H1 (cell line): ENCODE results near the gene ADCK2. TPM values are rescaled to one million over a fixed set of nuclear protein-coding genes. Genes with fewer than 3 reads are reported as not detected.
A peak's percentile ranks its signal among the peaks of the same experiment; 100 is the strongest.
"Not testable (repeated sequence)": the region's sequence is repeated elsewhere in the genome, so short reads cannot be mapped to it uniquely, and the experiment has no call there.

ENCODE experiments used
- CTCF ChIA-PET: fragments of 300-600 bp; sonication (Branson Sonifier 250); formaldehyde crosslinking; loops from one replicate; lab custom pipeline; 2021; ENCODE audit not compliant: partially characterized antibody; lab: Charles Lee
- POLR2A ChIA-PET: fragments of 300-600 bp; sonication (Branson Sonifier 250); formaldehyde crosslinking; loops from one replicate; lab custom pipeline; 2021; ENCODE audit warnings: inconsistent platforms; ENCODE audit not compliant: partially characterized antibody; lab: Charles Lee
- DNase-seq, 2 experiments: peaks; one replicate each; pipeline versions ENCODE4 v3.0.0 to v3.0.0-alpha.2; 2010 to 2022; ENCODE audit warnings: low spot score in 2 of 2, low read depth in 1 of 2, mixed read lengths in 1 of 2
- FAIRE-seq: peaks from 2 replicates; lab custom pipeline; 2011; peaks lifted over from hg19 to GRCh38; lab: Jason Lieb, UNC
- H2AFZ ChIP-seq: 2 replicates; pipeline ENCODE4 v1.8.1; 2012; ENCODE audit warnings: low read length, inconsistent platforms
- H2AK5ac ChIP-seq: 2 replicates; pipeline ENCODE4 v1.6.1; 2013; ENCODE audit warnings: low read depth, low read length
- H2BK120ac ChIP-seq: replicated peaks from 2 replicates; pipeline ENCODE3; 2013; ENCODE audit warnings: low read depth, low read length, inconsistent platforms
- H2BK12ac ChIP-seq: 2 replicates; pipeline ENCODE4 v1.6.1; 2013; ENCODE audit warnings: low read depth, low read length
- H2BK15ac ChIP-seq: 2 replicates; pipeline ENCODE4 v1.6.1; 2013; ENCODE audit warnings: low read length
- H2BK20ac ChIP-seq: 2 replicates; pipeline ENCODE4 v1.6.1; 2013; ENCODE audit warnings: low read length
- H2BK5ac ChIP-seq: 2 replicates; pipeline ENCODE4 v1.6.1; 2013; ENCODE audit warnings: low read depth, low read length
- H3K14ac ChIP-seq: 2 replicates; pipeline ENCODE4 v1.6.1; 2013; ENCODE audit warnings: inconsistent platforms; ENCODE audit not compliant: insufficient read length
- H3K18ac ChIP-seq: 2 replicates; pipeline ENCODE4 v1.6.1; 2013; ENCODE audit warnings: low read length; ENCODE audit errors: extremely low read depth
- H3K23ac ChIP-seq: 2 replicates; pipeline ENCODE4 v1.6.1; 2013; ENCODE audit warnings: inconsistent platforms; ENCODE audit not compliant: insufficient read length
- H3K23me2 ChIP-seq: 2 replicates; pipeline ENCODE4 v1.6.1; 2013; ENCODE audit warnings: low read depth, low read length
- H3K27ac ChIP-seq: 2 replicates; pipeline ENCODE4 v1.6.1; 2011; ENCODE audit warnings: low read depth, low read length, inconsistent platforms
- H3K27me3 ChIP-seq, 4 experiments: replicated peaks in 1 of 4; 1 replicate in 1 of 4; 2 replicates in 3 of 4; pipeline versions ENCODE4 v1.6.1 to v1.8.1; 2011 to 2013; ENCODE audit warnings: low read length in 3 of 4, mild to moderate bottlenecking in 3 of 4, inconsistent platforms in 2 of 4, mixed read lengths in 2 of 4, moderate library complexity in 1 of 4; ENCODE audit not compliant: control insufficient read depth in 3 of 4, insufficient read depth in 3 of 4; ENCODE audit errors: extremely low read depth in 1 of 4
- H3K36me3 ChIP-seq, 4 experiments: 2 replicates each; pipeline versions ENCODE4 v1.6.1 to v1.8.1; 2011 to 2013; ENCODE audit warnings: mild to moderate bottlenecking in 4 of 4, low read length in 3 of 4, moderate library complexity in 2 of 4, control low read depth in 1 of 4, inconsistent platforms in 1 of 4; ENCODE audit not compliant: insufficient read depth in 4 of 4, control insufficient read depth in 2 of 4
- H3K4ac ChIP-seq: replicated peaks from 2 replicates; pipeline ENCODE3; 2013; ENCODE audit warnings: low read length, low read depth, mixed read lengths, inconsistent platforms; ENCODE audit not compliant: insufficient read length
- H3K4me1 ChIP-seq, 4 experiments: replicated peaks in 1 of 4; 1 replicate in 1 of 4; 2 replicates in 3 of 4; pipeline versions ENCODE4 v1.6.1 to v1.8.1; 2011 to 2013; ENCODE audit warnings: low read length in 3 of 4, inconsistent platforms in 2 of 4, mixed read lengths in 1 of 4; ENCODE audit not compliant: insufficient read depth in 4 of 4, control insufficient read depth in 3 of 4
- H3K4me2 ChIP-seq, 2 experiments: 2 replicates each; pipeline versions ENCODE4 v1.6.1 to v1.8.1; 2011 to 2013; ENCODE audit warnings: low read depth in 2 of 2, low read length in 2 of 2, control low read depth in 1 of 2, inconsistent platforms in 1 of 2, mild to moderate bottlenecking in 1 of 2; ENCODE audit not compliant: insufficient read depth in 1 of 2
- H3K4me3 ChIP-seq, 4 experiments: fragments of 200-600, 300-600 bp in 1 of 4; sonication (generic), shearing (Covaris generic), sonication (Bioruptor Twin) in 1 of 4; 2 replicates each; pipeline versions ENCODE4 v1.5.1 to v1.8.1; 2011 to 2016; ENCODE audit warnings: low read length in 4 of 4, low read depth in 3 of 4, control low read depth in 2 of 4, inconsistent platforms in 2 of 4, mild to moderate bottlenecking in 2 of 4, mixed read lengths in 1 of 4, moderate library complexity in 1 of 4; ENCODE audit not compliant: insufficient read depth in 2 of 4; ENCODE audit errors: extremely low read depth in 1 of 4
- H3K56ac ChIP-seq: replicated peaks from 2 replicates; pipeline ENCODE3; 2013; ENCODE audit warnings: low read depth, mild to moderate bottlenecking, mixed read lengths, low read length, inconsistent platforms; ENCODE audit not compliant: insufficient read length
- H3K79me1 ChIP-seq: 2 replicates; pipeline ENCODE4 v1.6.1; 2013; ENCODE audit warnings: low read depth, low read length, control low read depth
- H3K79me2 ChIP-seq, 2 experiments: 2 replicates each; pipeline versions ENCODE4 v1.6.1 to v1.8.1; 2012 to 2013; ENCODE audit warnings: low read length in 2 of 2, mild to moderate bottlenecking in 2 of 2, inconsistent platforms in 1 of 2; ENCODE audit not compliant: insufficient read depth in 2 of 2, control insufficient read depth in 1 of 2
- H3K9ac ChIP-seq, 4 experiments: replicated peaks in 1 of 4; 1 replicate in 1 of 4; 2 replicates in 3 of 4; pipeline versions ENCODE4 v1.6.1 to v1.8.1; 2011 to 2013; ENCODE audit warnings: low read depth in 3 of 4, low read length in 3 of 4, control low read depth in 2 of 4, mild to moderate bottlenecking in 2 of 4, moderate library complexity in 2 of 4, inconsistent platforms in 1 of 4; ENCODE audit errors: extremely low read depth in 1 of 4
- H3K9me3 ChIP-seq, 2 experiments: 2 replicates each; pipeline versions ENCODE4 v1.6.1 to v1.8.1; 2012 to 2013; ENCODE audit warnings: mild to moderate bottlenecking in 2 of 2, moderate library complexity in 2 of 2, control low read depth in 1 of 2, inconsistent platforms in 1 of 2, low read depth in 1 of 2, low read length in 1 of 2, mixed read lengths in 1 of 2; ENCODE audit not compliant: insufficient read depth in 2 of 2
- H4K20me1 ChIP-seq, 2 experiments: replicated peaks in 1 of 2; 2 replicates each; pipeline versions ENCODE3 to v1.8.1; 2011 to 2013; ENCODE audit warnings: inconsistent platforms in 2 of 2, low read length in 2 of 2, mild to moderate bottlenecking in 1 of 2; ENCODE audit not compliant: insufficient read depth in 2 of 2, control insufficient read depth in 1 of 2
- H4K5ac ChIP-seq: 2 replicates; pipeline ENCODE4 v1.6.1; 2013; ENCODE audit warnings: low read length, low read depth, mixed read lengths, inconsistent platforms; ENCODE audit not compliant: insufficient read length
- H4K8ac ChIP-seq: 2 replicates; pipeline ENCODE4 v1.8.0; 2013; ENCODE audit warnings: mild to moderate bottlenecking, moderate library complexity, low read length, inconsistent platforms; ENCODE audit not compliant: insufficient read depth; ENCODE audit errors: extremely low read depth
- H4K91ac ChIP-seq: replicated peaks from 2 replicates; pipeline ENCODE3; 2013; ENCODE audit warnings: low read length, mixed read lengths, inconsistent platforms; ENCODE audit not compliant: insufficient read length
- WGBS, 2 experiments: shearing (Covaris generic) in 1 of 2; methylation state at CpG; one replicate each; pipeline versions ENCODE4 v1.1.6 to v1.1.7; 2013 to 2015; ENCODE audit warnings: low lambda C conversion rate in 2 of 2, mixed read lengths in 2 of 2, inconsistent platforms in 1 of 2, low coverage in 1 of 2, missing lambda C conversion rate in 1 of 2; ENCODE audit not compliant: insufficient replicate concordance in 2 of 2, insufficient coverage in 1 of 2, insufficient read length in 1 of 2; ENCODE audit errors: extremely low coverage in 1 of 2, missing lambda C conversion rate in 1 of 2; 5-methylcytosine and 5-hydroxymethylcytosine counted together
- polyA plus RNA-seq, 7 experiments: library from polyadenylated mRNA; depleted of rRNA in 3 of 7; stranded (reverse) in 5 of 7; unstranded in 2 of 7; fragments of >200 nt in 5 of 7; fragments of 200-250 nt in 2 of 7; gene quantifications; 1 replicate in 5 of 7; 2 replicates in 1 of 7; 4 replicates in 1 of 7; pipeline versions ENCODE4 v1.2.1 to v1.2.3, GENCODE V29; 2011 to 2013; ENCODE audit warnings: missing spikeins in 2 of 7, mixed read lengths in 2 of 7
- total RNA-seq: library from RNA; stranded (reverse); fragmentation: NEBNext Ultra II Directional; extraction: Animal tissue kit (Norgen Biotek cat#: 25700); gene quantifications from 2 replicates; pipeline ENCODE4 v1.2.1, GENCODE V29; 2021

ADCK2 gene
- total and polyA plus RNA-seq, 2 of the 8 experiments (the other 6 are each of a cell fraction or from before 2014, with no cell fraction given) = 6.9 to 11.7 TPM

GRCh38 chr7:140644761-140645160 is 28.0 kb upstream of the ADCK2 start:
- not testable (repeated sequence) for H2BK5ac ChIP-seq, H3K14ac ChIP-seq, H3K4ac ChIP-seq, H3K79me2 ChIP-seq, H2AFZ ChIP-seq, H3K23me2 ChIP-seq, H2BK120ac ChIP-seq, H2AK5ac ChIP-seq, H3K23ac ChIP-seq, H2BK20ac ChIP-seq, DNase-seq, H4K5ac ChIP-seq, H3K9me3 ChIP-seq, H3K4me3 ChIP-seq, H3K56ac ChIP-seq, H3K79me1 ChIP-seq, H4K20me1 ChIP-seq, H3K18ac ChIP-seq, H3K9ac ChIP-seq, H4K91ac ChIP-seq, H4K8ac ChIP-seq, H2BK12ac ChIP-seq, H3K36me3 ChIP-seq, FAIRE-seq, H3K4me2 ChIP-seq, H3K27ac ChIP-seq
- Histone ChIP-seq H3K27me3 (peaks cover 0 to 22% (median 11%) of the 10 kb centered on the region in 4 experiments; a peak in 5 of 7 replicates), H3K4me1 (peaks cover 0 to 12% (median 11%) of the 10 kb centered on the region in 4 experiments; a peak in 6 of 7 replicates), H2BK15ac (0 out of 2 replicates have a peak overlapping the region, but pooled peaks have one; percentile 29)
- ChIA-PET CTCF (interaction anchor here (0.7 to 19.9 kb wide), 19 partner anchors 8 to 332 kb away, joined by 3 to 322 read pairs (median 7); no protein-coding TSS in a partner anchor), POLR2A (interaction anchor here (1.0 kb wide), 1 partner anchor 20 kb away, joined by 5 read pairs; no protein-coding TSS in a partner anchor)
- WGBS, 2 experiments = 85% methylated on average over 13 of the region's 13 CpGs; no CpG with 5 or more reads in 1 of the 2 experiments
